Mammary epithelial cell (primary cell): ENCODE data around the gene REPIN1.

ENCODE experiments used
- EZH2 ChIP-seq: IDR thresholded peaks from 2 replicates; pipeline ENCODE4 v1.6.1; 2012; ENCODE audit warnings: low read length, inconsistent platforms, borderline replicate concordance
- TF ChIP-seq, protein P1 (sequence below), 2 donors: IDR thresholded peaks in 1 of 2; conservative IDR thresholded peaks in 1 of 2; 2 replicates each; pipeline ENCODE4 v1.5.1; 2011 to 2012; ENCODE audit warnings: inconsistent platforms in 2 of 2, low read length in 2 of 2, mild to moderate bottlenecking in 2 of 2, control low read depth in 1 of 2, low read depth in 1 of 2; ENCODE audit not compliant: insufficient read depth in 1 of 2; ENCODE audit errors: extremely low read depth in 1 of 2

DNA sequence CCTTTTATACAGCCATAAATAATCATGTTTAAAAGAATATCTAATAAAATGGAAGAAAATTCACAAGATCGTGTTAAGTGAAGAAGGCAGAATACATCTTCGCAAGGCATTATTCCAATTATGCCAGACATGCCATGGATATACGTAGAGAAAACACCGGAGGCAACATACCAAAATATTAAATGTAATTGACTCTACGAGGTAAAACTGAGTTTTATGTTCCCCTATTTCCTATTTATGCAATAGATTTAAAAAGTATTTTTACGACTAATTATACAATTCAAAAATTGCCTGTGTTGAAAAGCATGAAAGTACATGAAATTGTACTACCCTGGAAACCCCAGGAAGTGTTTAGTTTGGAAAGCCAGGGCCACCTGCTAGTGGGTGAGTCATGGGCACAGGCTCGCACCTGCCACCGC is 936 bp upstream of the REPIN1 start:
- no peak for TF ChIP-seq EZH2
- TF ChIP-seq, protein P1, sequence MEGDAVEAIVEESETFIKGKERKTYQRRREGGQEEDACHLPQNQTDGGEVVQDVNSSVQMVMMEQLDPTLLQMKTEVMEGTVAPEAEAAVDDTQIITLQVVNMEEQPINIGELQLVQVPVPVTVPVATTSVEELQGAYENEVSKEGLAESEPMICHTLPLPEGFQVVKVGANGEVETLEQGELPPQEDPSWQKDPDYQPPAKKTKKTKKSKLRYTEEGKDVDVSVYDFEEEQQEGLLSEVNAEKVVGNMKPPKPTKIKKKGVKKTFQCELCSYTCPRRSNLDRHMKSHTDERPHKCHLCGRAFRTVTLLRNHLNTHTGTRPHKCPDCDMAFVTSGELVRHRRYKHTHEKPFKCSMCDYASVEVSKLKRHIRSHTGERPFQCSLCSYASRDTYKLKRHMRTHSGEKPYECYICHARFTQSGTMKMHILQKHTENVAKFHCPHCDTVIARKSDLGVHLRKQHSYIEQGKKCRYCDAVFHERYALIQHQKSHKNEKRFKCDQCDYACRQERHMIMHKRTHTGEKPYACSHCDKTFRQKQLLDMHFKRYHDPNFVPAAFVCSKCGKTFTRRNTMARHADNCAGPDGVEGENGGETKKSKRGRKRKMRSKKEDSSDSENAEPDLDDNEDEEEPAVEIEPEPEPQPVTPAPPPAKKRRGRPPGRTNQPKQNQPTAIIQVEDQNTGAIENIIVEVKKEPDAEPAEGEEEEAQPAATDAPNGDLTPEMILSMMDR (conservative IDR thresholded peaks at IDR 0.05 in 1 of 2, IDR thresholded peaks at IDR 0.05 in 1 of 2; ENCODE audit: extremely low read depth in 1 of 2, insufficient read depth in 1 of 2, low read depth in 1 of 2, low read length in 2 of 2): no peak
